Activated naive CD4-positive, alpha-beta T cell (primary cell): ENCODE results near the gene CHRNA5.
"Not testable (repeated sequence)": the region's sequence is repeated elsewhere in the genome, so short reads cannot be mapped to it uniquely, and the experiment has no call there.

Source experiments
- DNase-seq, 4 experiments: peaks; one replicate each; lab custom pipeline; 2025; lab: John Stamatoyannopoulos, UW

The CHRNA5 gene

GRCh38 chr15:78565097-78565950, at the start of gene CHRNA5:
Gene CHRNA5, plus strand, starts transcription at chr15:78565520. Its CDS starts 200 bp downstream, at chr15:78565720.
- peak in 3 of 4 experiments; percentile 3 to 28 (median 11) for DNase-seq

- not testable (repeated sequence) for DNase-seq
These were observed 45.3 kb upstream of the CHRNA5 start for GRCh38 chr15:78520035-78520434.

DNA sequence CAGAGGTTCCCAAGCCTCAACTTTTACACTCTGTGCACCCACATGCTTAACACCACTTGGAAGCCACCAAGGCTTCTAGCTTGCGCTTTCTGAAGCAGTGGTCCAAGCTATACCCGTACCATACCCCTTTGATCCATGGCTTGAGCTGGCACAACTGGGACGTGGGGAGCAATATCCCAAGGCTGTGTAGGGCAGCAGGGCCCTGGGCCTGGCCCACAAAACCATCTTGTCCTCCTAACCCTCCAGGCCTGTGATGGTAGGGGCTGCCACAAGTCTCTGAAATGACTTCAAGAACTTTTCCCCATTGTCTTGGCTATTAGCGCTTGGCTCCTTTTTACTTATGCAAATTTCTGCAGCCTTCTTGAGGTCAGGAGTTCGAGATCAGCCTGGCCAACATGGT, 41.1 kb upstream of the CHRNA5 start:
- DNase-seq = no peak

DNA sequence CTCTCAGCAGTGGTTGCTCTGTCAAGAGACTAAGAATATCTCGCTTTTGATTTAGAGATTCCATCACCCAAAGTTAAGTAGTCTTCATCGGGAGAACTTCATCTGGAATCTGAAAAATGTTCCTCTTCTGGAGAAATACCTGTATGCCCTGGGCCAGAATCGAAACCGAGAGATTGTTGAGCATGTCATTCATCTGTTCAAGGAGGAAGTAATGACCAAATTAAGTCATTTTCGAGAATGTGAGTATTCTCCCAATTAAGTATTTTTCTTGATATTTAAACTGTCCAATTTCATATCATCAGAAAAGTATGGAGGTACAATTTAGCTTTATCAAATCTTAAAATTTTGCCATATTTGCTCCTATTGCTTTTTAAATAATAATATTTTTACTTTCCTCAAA, 38.0 kb upstream of the CHRNA5 start:
- DNase-seq = no peak

- no peak for DNase-seq
These were observed 32.0 kb upstream of the CHRNA5 start for GRCh38 chr15:78533331-78533730.

GRCh38 chr15:78536134-78536533, 29.2 kb upstream of the CHRNA5 start:
- no peak for DNase-seq

DNA sequence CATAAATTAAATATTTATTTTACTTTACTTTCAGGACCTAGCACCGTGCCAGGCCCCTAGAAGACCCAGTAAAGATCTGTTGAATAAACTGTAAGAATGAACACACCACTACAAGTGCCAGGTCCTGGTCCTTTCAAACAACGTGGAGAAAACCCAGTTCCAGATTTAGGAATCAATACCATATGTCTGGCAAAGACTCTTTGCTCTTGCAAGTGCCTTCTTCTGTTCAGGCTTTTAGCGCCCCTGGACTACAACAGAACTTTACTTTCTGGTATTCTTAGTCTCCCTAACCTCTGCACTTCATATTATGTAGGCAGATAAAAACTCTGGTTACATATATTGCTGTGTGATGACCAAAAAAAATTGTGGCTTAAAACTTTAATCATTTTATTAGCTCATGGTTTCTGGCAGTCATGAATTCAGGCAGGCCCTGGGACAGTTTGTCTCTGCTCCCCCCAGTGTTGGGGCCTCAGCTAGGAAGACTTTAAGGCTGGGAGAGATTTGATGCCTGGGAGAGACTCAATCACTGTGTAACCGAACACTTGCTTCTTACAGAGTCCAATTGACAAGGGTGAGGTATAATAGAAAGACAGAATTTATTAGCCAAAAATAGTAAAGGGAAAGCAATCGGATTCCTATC, 27.9 kb upstream of the CHRNA5 start:
- no peak for DNase-seq

DNA sequence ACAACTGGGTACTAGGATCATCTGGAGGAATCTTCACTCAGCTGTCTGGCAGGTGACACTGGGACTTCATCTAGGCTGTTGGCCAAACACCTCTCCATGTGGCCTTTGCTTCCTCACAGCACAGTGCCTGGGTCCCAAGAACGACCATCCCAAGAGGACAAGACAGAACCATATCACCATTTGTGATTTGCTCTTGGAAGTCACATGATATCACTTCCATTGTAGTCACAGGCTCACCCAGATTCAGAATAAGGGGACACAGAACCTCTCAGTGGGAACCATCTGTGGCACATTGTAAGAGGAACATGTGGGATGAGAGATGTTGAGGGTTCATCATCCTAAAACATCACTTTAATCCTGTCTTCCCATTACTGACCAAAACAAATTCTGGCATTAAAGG, 27.0 kb upstream of the CHRNA5 start:
- no peak for DNase-seq

DNA sequence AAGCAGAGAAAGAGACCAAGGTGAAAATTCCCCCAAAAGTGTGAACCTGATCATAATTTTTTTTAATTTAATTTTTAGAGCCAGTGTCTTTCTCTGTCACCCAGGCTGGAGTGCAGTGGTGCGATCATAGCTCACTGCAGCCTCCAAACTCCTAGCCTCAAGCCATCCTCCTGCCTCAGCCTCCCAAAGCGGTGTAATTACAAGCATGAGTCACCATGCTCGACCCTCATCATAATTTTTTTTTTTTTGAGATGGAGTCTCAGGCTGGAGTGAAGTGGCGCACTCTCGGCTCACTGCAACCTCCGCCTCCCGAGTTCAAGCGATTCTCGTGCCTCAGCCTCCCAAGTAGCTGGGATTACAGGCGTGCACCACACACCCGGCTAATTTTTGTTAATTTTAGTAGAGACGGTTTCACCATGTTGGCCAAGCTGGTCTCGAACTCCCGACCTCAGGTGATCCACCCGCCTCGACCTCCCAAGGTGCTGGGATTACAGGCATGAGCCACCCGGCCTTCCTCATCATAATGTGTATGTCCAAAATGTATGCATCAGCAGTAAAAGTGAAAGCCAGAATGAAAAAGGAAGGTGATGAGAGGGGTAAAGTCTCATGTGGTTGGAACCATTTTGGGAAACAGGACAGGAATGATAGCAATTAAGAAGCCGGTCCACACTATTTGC, 25.7 kb upstream of the CHRNA5 start:
- DNase-seq = not testable (repeated sequence)

DNA sequence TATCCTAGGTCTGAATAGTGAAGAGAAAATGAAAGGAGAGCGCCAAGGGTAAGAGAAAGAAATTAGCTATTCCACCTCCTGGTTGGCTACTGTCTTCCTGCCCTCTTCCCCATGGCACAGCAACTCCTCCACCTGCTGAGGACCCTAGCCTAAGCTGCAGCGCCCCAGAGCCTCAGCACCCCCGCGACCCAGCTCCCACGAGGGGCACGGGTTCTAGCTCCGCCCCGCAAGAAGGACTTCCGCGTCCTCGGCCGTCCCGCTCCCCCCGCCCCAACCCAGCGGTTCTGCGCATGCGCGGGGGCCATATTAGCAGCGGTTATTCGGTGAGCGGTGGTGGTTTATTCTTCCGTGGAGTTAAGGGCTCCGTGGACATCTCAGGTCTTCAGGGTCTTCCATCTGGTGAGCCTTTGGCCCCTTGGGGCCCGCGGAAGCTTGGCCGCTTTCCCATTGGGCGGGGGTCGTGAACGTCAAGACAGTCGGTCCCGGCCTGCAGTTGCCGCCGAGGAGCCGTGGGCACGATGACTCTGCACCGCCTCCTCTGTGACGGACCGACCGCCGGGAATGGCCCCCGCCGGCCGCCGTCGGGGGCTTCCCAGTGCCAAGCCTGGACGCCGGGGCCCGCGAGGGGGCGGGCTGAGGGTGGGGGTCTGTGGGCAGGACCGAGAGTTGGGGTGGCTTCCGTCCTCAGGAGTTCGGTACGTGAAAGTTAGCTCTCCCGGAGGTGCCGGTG, 25.0 kb upstream of the CHRNA5 start, which contains the start of gene PSMA4:
Gene PSMA4 (plus strand): TSS at position 304 of the 730 bp plus-strand sequence. CDS start 1,484 bp downstream, outside the sequence.
- DNase-seq = peak; percentile 84 to 94 (median 92)

DNA sequence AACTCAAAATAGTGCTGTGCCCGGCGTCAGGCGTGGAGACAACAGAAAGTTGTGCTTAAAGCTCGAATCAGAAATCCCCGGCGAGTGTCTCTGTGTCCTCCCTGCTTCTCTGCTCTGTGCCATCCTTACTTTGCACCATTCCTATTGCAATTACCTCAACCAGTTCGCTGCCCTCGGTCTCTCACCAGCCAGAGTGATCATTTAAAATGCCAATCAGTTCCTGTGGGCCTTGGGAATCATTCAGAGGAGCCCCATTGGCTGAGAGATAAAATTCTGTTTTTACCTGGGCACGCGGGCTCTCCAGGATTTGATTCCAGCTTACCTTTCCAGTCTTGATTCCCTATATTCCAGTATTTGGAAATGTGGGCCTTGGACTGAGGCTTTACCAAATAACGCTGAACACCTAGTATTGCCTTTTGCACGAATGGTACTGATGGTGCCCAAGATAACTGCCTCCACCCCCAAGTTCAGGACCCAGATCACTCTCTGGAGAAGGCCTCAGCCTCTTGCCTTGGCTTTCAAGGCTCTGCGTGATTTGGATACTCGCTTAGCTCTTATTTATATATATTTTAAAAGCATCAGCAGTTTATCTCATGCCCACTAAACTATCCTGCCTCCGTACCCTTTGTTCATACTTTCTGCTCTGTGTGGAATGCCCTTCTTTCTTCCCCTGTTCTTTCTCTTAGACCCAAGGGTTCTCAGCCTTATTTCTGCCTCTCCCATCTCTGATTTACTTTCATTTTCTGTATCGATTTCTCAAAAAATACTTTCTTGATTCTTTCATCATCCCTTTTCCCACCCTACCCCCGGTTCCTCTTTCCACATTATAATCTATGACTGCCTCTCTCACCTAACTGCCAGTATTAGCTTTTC, 24.2 kb upstream of the CHRNA5 start:
- DNase-seq = no peak

DNA sequence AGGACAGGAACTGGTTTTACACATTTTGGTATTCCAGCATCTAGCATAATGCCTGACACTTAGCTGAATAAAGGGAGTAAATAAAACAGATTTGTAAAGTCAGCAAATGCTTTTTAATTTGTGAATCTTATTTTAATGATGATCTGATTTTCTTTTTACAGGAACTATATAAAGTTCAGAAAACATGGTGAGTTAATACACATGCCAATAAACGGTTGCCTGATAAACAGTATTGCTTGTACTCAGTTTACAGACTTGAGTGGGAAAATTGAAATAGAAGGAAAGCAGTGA, 23.6 kb upstream of the CHRNA5 start:
- DNase-seq = no peak

DNA sequence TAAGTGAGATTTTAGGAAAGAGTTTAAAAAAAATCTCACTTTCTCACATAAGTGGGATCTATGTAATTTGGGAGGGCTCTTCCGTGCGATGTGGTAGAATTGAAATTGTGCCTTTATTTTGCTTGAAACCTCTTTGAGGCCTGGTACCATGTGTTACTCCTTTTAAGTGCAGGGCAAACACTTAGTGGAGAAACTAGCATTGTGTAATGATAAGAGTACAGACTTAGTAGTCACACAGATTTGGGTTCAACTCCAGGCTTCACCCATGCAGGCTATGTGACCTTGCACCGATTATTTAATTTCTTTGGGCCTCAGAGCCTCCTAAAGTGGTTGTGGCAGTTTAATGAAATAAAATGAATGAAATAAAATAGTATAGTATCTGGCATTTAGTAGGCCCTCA, 22.7 kb upstream of the CHRNA5 start:
- DNase-seq = no peak

- DNase-seq = no peak
These were observed 15.1 kb upstream of the CHRNA5 start for GRCh38 chr15:78550194-78550593.

DNA sequence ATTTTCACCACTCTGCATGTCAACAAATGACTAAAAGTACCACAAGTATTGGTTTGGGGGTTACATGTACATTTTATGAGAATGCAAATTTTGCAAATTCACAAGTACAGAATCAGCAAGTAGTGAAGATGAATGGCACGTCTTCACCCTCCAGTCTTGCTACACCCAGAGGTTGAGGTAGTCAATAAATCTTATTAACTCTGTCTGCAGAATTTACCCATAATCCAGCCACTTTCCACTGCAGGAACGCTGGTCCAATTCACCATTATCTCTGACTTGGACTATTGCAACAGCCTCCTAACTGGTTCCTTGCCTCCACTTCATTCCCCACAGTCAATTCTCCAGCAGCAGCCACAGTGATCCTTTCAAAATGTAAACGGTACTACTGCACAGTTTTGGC, 14.5 kb upstream of the CHRNA5 start:
- no peak for DNase-seq

DNA sequence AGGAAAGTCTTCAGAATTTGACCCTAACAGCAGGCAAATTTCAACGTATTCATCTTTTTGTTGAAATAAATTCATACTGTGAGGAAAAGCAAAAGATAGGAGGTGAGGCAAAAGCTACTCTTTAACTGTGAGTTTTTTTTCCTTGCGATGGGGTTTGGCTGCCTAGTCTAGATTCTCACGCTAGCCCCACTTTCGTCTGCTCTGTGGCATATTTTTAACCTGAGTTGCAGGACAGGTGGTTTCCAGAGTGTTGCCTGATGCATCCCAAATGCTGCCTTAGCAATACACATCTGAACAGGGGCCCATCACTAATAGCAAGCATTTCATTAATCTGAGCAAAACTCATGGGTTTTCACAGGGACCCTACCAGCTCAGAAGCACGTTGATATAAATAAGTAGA, 13.4 kb upstream of the CHRNA5 start:
- no peak for DNase-seq

DNA sequence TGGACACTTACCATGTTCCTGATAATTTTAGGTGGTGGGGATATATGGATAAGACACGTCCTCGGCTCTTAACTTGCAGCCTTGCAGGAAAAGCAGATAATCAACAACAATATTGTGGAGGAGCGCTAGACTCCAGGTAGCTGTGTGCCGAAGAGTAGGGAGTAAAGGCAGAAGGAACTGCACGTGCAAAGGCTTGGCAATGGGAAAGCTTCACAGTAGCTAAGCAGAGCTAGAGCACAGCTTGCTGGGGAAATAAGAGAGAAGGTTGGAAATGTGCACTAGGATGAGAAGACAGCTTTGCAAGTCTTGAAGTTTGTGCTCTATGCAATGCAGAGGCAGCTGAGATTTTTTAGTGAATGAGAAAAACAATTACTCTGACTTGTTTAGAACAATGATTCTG, 12.7 kb upstream of the CHRNA5 start:
- DNase-seq = no peak

GRCh38 chr15:78560201-78560600, 5.1 kb upstream of the CHRNA5 start:
- not testable (repeated sequence) for DNase-seq

DNA sequence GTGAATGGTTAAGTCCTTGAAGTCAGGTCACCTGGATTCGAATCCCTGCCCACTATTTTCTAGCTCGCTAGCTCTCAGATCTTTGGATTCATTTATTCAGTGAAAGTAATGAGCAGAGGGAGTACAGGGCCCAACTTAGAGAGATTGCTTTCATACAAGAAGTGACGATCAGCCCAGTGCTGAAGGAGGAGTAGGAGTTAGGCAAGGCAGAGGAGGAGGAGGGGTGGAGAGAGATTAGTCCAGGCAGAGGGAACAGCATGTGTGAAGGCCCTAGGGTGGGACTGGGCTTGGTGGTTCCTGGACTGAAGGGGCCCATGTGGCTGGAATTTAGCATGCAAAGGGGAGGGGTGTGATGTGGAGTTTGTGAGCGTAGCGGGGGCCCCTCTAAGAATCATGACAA, 3.8 kb upstream of the CHRNA5 start:
- DNase-seq = no peak

DNA sequence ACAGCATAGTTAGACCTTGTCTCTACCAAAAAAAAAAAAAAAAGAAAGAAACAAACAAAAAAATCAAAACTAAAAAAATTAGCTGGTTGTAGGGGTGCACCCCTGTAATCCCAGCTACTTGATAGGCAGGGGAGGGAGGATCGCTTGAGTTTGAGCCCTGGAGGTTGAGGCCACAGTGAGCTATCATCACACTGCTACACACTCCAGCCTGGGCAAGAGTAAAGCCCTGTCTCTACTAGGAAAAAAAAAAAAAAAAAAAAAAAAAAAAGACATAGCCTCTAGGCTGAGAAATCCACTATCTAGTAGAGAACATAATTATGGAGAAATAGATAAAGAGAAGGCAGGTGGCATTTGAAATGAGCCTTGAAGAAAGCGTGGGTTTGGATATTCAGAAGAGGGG, 2.2 kb upstream of the CHRNA5 start:
- DNase-seq = no peak

DNA sequence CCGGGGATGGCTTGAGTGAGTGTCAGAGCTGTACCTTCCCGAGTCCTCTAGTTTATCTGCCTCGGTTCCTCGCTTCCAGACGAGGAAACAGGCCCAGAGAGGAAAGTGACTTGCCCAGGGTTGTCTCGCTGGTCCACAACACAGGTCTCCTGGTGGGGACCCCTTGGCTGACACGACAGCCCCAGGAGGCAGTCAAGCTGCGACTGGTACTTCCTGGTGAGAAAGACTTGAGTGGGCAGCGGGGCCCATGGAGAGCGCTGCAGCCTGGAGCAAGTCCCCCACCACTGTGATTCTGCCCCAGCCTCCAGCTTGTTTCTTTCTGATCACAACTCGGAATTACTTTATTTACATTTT, 600 bp upstream of the CHRNA5 start:
- DNase-seq = no peak
